ENCODE results near the gene PLEKHG4B. TPM values are rescaled to one million over a fixed set of nuclear protein-coding genes. Genes with fewer than 3 reads are reported as not detected.

Gene PLEKHG4B
- total RNA-seq, 1 experiment from 2014 or later, result 0.02 TPM

- H3K9ac ChIP-seq (ENCODE audit: low read length), result no peak overlapping the region
- ChIA-PET RAD21 (ENCODE audit: low non-redundant PET in 1 of 2, low total read pairs in 2 of 2, uncharacterized antibody in 2 of 2, unreplicated experiment in 2 of 2) (no interaction called here), CTCF (no interaction called here), POLR2A (no interaction called here)
- H3K27ac ChIP-seq (ENCODE audit: low read depth, low read length), result no peak overlapping the region
- no peak overlapping the region for H3K4me3 ChIP-seq (replicated peaks in 1 of 2; ENCODE audit: low read depth in 1 of 2, low read length in 2 of 2)
- H3K36me3 ChIP-seq (ENCODE audit: control insufficient read depth in 1 of 2, insufficient read depth in 2 of 2, low read length in 2 of 2), result no peaks in the 10 kb centered on the region
- intact Hi-C loops (cut with micrococcal nuclease), result no loop called here
- no peak for DNase-seq (ENCODE audit: low read depth, low spot score)
- ATAC-seq, result no peak
- no peak overlapping the region for H2AFZ ChIP-seq (ENCODE audit: low read depth, low read length, poor library complexity, severe bottlenecking)
- no peaks in the 10 kb centered on the region for H3K9me2 ChIP-seq (ENCODE audit: insufficient read depth)
- no peak overlapping the region for H3K4me2 ChIP-seq (ENCODE audit: low read length)
- no peak for TF ChIP-seq ATF3 (IDR thresholded peaks at IDR 0.05)
- no peak for TF ChIP-seq ELF1 (IDR thresholded peaks at IDR 0.05; ENCODE audit: borderline replicate concordance, low read depth)
- no peak for TF ChIP-seq POLR2A (IDR thresholded peaks at IDR 0.05; ENCODE audit: borderline replicate concordance, extremely low read depth, insufficient read depth, insufficient read length)
- TF ChIP-seq, protein P1, sequence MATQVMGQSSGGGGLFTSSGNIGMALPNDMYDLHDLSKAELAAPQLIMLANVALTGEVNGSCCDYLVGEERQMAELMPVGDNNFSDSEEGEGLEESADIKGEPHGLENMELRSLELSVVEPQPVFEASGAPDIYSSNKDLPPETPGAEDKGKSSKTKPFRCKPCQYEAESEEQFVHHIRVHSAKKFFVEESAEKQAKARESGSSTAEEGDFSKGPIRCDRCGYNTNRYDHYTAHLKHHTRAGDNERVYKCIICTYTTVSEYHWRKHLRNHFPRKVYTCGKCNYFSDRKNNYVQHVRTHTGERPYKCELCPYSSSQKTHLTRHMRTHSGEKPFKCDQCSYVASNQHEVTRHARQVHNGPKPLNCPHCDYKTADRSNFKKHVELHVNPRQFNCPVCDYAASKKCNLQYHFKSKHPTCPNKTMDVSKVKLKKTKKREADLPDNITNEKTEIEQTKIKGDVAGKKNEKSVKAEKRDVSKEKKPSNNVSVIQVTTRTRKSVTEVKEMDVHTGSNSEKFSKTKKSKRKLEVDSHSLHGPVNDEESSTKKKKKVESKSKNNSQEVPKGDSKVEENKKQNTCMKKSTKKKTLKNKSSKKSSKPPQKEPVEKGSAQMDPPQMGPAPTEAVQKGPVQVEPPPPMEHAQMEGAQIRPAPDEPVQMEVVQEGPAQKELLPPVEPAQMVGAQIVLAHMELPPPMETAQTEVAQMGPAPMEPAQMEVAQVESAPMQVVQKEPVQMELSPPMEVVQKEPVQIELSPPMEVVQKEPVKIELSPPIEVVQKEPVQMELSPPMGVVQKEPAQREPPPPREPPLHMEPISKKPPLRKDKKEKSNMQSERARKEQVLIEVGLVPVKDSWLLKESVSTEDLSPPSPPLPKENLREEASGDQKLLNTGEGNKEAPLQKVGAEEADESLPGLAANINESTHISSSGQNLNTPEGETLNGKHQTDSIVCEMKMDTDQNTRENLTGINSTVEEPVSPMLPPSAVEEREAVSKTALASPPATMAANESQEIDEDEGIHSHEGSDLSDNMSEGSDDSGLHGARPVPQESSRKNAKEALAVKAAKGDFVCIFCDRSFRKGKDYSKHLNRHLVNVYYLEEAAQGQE (IDR thresholded peaks at IDR 0.05; ENCODE audit: low read depth), result no peak
- TF ChIP-seq JUND (IDR thresholded peaks at IDR 0.05), result no peak
- no peak for TF ChIP-seq EZH2 (IDR thresholded peaks at IDR 0.05)
- no peak for TF ChIP-seq CEBPB (IDR thresholded peaks at IDR 0.05; ENCODE audit: low read depth)
- no peak for TF ChIP-seq YY1 (IDR thresholded peaks at IDR 0.05; ENCODE audit: extremely low read depth, insufficient replicate concordance, low read depth, low read length)
- no peak for TF ChIP-seq CTCF (IDR thresholded peaks at IDR 0.05 in 2 of 3, conservative IDR thresholded peaks at IDR 0.05 in 1 of 3; ENCODE audit: borderline replicate concordance in 1 of 3, insufficient read depth in 1 of 3, low read depth in 2 of 3, low read length in 2 of 3)
- no peak for TF ChIP-seq SP1 (IDR thresholded peaks at IDR 0.05; ENCODE audit: low read depth)
- TF ChIP-seq, protein P2, sequence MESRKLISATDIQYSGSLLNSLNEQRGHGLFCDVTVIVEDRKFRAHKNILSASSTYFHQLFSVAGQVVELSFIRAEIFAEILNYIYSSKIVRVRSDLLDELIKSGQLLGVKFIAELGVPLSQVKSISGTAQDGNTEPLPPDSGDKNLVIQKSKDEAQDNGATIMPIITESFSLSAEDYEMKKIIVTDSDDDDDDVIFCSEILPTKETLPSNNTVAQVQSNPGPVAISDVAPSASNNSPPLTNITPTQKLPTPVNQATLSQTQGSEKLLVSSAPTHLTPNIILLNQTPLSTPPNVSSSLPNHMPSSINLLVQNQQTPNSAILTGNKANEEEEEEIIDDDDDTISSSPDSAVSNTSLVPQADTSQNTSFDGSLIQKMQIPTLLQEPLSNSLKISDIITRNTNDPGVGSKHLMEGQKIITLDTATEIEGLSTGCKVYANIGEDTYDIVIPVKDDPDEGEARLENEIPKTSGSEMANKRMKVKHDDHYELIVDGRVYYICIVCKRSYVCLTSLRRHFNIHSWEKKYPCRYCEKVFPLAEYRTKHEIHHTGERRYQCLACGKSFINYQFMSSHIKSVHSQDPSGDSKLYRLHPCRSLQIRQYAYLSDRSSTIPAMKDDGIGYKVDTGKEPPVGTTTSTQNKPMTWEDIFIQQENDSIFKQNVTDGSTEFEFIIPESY (IDR thresholded peaks at IDR 0.05; ENCODE audit: extremely low read depth, insufficient replicate concordance, low read length), result no peak
- no peak for TF ChIP-seq SIN3A (IDR thresholded peaks at IDR 0.05; ENCODE audit: low read depth)
- no peak for TF ChIP-seq TCF7L2 (IDR thresholded peaks at IDR 0.05; ENCODE audit: borderline replicate concordance, extremely low read depth, insufficient read depth, insufficient read length)
- no peak for TF ChIP-seq CBX3 (IDR thresholded peaks at IDR 0.05; ENCODE audit: low read depth)
- no peak for TF ChIP-seq ZNF274 (IDR thresholded peaks at IDR 0.05; ENCODE audit: low read depth, low read length)
- TF ChIP-seq FOSL1 (IDR thresholded peaks at IDR 0.05; ENCODE audit: low read depth), result no peak
- TF ChIP-seq EZH2phosphoT487 (IDR thresholded peaks at IDR 0.05; ENCODE audit: borderline replicate concordance), result no peak
- no peak for TF ChIP-seq SRF (IDR thresholded peaks at IDR 0.05; ENCODE audit: low read depth)
- no peaks in the 10 kb centered on the region for H3K27me3 ChIP-seq (ENCODE audit: insufficient read depth, low read length)
- no TSS peak for BruUV-seq (replicated peaks)
- H3K79me2 ChIP-seq (ENCODE audit: insufficient read depth, low read length), result no peaks in the 10 kb centered on the region
- no peaks in the 10 kb centered on the region for H4K20me1 ChIP-seq (ENCODE audit: insufficient read depth)
- no peaks in the 10 kb centered on the region for H3K9me3 ChIP-seq (ENCODE audit: control insufficient read depth in 1 of 2, insufficient read depth in 1 of 2, low read depth in 1 of 2, low read length in 2 of 2)
- peaks cover 0 to 6% of the 10 kb centered on the region in 2 experiments; a peak in 2 of 4 replicates for H3K4me1 ChIP-seq (ENCODE audit: control insufficient read depth in 1 of 2, insufficient read depth in 2 of 2, low read length in 2 of 2)
These were observed 80.9 kb downstream of the PLEKHG4B start for GRCh38 chr5:172841-173251.

All from HCT116 (cell line).